ENCODE results near the gene TOMM20.

- TF ChIP-seq CTCF (IDR thresholded peaks at IDR 0.05) (no peak), POLR2A (IDR thresholded peaks at IDR 0.05) (no peak)
Observed at GRCh38 chr1:235113183-235113917, 15.3 kb downstream of the TOMM20 start.

All from testis (tissue), 2 donors.